DOHH2 (cell line): ENCODE results near the gene HAT1.
"Not testable (repeated sequence)": the region's sequence is repeated elsewhere in the genome, so short reads cannot be mapped to it uniquely, and the experiment has no call there.

Source experiments
- H3F3A ChIP-seq: fragments of 200-600 bp; sonication (generic), shearing (Covaris generic); 2 replicates; pipeline ENCODE4 v1.6.0; 2016; ENCODE audit warnings: antibody characterized with exemption, mild to moderate bottlenecking; ENCODE audit not compliant: control insufficient read depth, insufficient read depth
- H3K27ac ChIP-seq: fragments of 200-600 bp; sonication (generic); 2 replicates; pipeline ENCODE4 v1.5.1; 2014; ENCODE audit warnings: low read depth, mild to moderate bottlenecking, low read length, moderate library complexity
- H3K27me3 ChIP-seq: fragments of 200-600 bp; sonication (generic); 2 replicates; pipeline ENCODE4 v1.6.1; 2014; ENCODE audit warnings: mild to moderate bottlenecking, low read length, mixed read lengths; ENCODE audit not compliant: control insufficient read depth
- H3K36me3 ChIP-seq: fragments of 200-600 bp; sonication (generic); 2 replicates; pipeline ENCODE4 v1.6.1; 2014; ENCODE audit warnings: mild to moderate bottlenecking, low read length, moderate library complexity, mixed read lengths; ENCODE audit not compliant: control insufficient read depth
- H3K4me1 ChIP-seq: fragments of 200-600 bp; sonication (generic); 2 replicates; pipeline ENCODE4 v1.6.1; 2014; ENCODE audit warnings: mild to moderate bottlenecking, low read length, mixed read lengths; ENCODE audit not compliant: control insufficient read depth
- H3K4me2 ChIP-seq: fragments of 200-600 bp; sonication (generic); 2 replicates; pipeline ENCODE4 v1.6.0; 2014; ENCODE audit warnings: mild to moderate bottlenecking, low read length, moderate library complexity
- H3K4me3 ChIP-seq: fragments of 200-600 bp; sonication (generic); 2 replicates; pipeline ENCODE4 v1.5.1; 2014; ENCODE audit warnings: mild to moderate bottlenecking, low read length, mixed read lengths
- H3K79me2 ChIP-seq: fragments of 200-600 bp; sonication (generic); 2 replicates; pipeline ENCODE4 v1.6.1; 2014; ENCODE audit warnings: mild to moderate bottlenecking, low read length, mixed read lengths; ENCODE audit not compliant: control insufficient read depth
- H3K9me2 ChIP-seq: fragments of 200-600 bp; sonication (generic); replicated peaks from 2 replicates; pipeline ENCODE4 v1.6.1; 2014; ENCODE audit warnings: mild to moderate bottlenecking, low read length, mixed read lengths; ENCODE audit not compliant: control insufficient read depth
- H3K9me3 ChIP-seq: fragments of 200-600 bp; sonication (generic); 2 replicates; pipeline ENCODE4 v1.6.1; 2014; ENCODE audit warnings: antibody characterized with exemption, low read length, mixed read lengths; ENCODE audit not compliant: control insufficient read depth, insufficient read depth
- H4K20me1 ChIP-seq: fragments of 200-600 bp; sonication (generic); 2 replicates; pipeline ENCODE4 v1.6.0; 2014; ENCODE audit warnings: low read depth, mild to moderate bottlenecking, antibody characterized with exemption, low read length, moderate library complexity; ENCODE audit not compliant: control insufficient read depth, insufficient read depth
- EZH2phosphoT487 ChIP-seq: fragments of 200-600 bp; sonication (generic); IDR thresholded peaks from 2 replicates; pipeline ENCODE4 v1.6.1; 2017; ENCODE audit warnings: borderline replicate concordance, mild to moderate bottlenecking, antibody characterized with exemption, low read length, moderate library complexity, mixed read lengths
- TF ChIP-seq, protein P1 (sequence below): fragments of 200-600 bp; sonication (generic); IDR thresholded peaks from one replicate; pipeline ENCODE4 v1.5.1; 2014; ENCODE audit warnings: antibody characterized with exemption, mild to moderate bottlenecking, low read depth, low read length; ENCODE audit not compliant: poor library complexity, severe bottlenecking

HAT1 gene

DNA sequence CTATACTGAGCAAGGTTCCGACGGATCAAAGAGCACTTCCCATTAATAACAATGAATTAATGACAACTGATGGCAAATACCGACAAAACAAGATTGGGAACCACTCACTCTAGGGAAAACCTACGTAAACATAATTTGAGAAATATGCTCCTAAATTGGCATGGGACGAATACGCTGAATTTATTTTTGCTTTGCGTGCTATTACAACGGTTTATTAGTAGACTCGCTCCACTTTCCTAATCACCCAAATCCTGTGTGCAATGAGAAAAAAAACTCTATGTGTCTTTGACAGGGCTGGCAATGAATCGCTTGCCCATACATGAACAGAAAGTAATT is 27.7 kb upstream of the HAT1 start:
- Histone ChIP-seq H3K79me2 (peaks cover 30% of the 10 kb centered on the region), H3K27me3 (no peaks in the 10 kb centered on the region), H3K9me3 (peaks cover 4% of the 10 kb centered on the region; the same call in 1 of the 2 replicates), H3K4me2 (peak overlapping the region; percentile 78), H3F3A (peaks cover 5% of the 10 kb centered on the region; the same call in 1 of the 2 replicates), H3K27ac (peak overlapping the region; percentile 25; the same call in 1 of the 2 replicates), H4K20me1 (no peaks in the 10 kb centered on the region), H3K4me3 (peak overlapping the region; percentile 86), H3K9me2 (no peaks in the 10 kb centered on the region), H3K36me3 (peaks cover 23% of the 10 kb centered on the region), H3K4me1 (peaks cover 16% of the 10 kb centered on the region)
- no peak for TF ChIP-seq EZH2phosphoT487
- TF ChIP-seq, protein P1, sequence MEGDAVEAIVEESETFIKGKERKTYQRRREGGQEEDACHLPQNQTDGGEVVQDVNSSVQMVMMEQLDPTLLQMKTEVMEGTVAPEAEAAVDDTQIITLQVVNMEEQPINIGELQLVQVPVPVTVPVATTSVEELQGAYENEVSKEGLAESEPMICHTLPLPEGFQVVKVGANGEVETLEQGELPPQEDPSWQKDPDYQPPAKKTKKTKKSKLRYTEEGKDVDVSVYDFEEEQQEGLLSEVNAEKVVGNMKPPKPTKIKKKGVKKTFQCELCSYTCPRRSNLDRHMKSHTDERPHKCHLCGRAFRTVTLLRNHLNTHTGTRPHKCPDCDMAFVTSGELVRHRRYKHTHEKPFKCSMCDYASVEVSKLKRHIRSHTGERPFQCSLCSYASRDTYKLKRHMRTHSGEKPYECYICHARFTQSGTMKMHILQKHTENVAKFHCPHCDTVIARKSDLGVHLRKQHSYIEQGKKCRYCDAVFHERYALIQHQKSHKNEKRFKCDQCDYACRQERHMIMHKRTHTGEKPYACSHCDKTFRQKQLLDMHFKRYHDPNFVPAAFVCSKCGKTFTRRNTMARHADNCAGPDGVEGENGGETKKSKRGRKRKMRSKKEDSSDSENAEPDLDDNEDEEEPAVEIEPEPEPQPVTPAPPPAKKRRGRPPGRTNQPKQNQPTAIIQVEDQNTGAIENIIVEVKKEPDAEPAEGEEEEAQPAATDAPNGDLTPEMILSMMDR = no peak

DNA sequence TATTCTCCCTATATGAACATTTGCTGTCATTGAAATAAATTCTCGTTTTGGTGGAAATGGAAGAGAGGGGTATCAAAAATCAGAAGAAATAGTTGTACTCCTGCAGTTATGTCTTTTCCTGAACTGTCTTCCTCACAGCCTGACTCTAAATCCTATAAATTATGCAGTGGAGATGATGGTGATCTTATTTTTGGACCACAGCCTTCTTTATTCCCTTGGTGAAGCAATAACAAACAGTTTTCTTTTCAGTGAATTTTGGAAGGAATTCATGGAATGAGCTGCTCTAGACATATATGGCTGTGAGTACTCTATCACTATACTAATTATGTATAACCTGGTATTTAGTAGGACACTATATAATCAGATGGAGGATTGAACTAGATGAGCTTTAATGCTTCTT is 26.5 kb upstream of the HAT1 start:
- Histone ChIP-seq H3F3A (peaks cover 5% of the 10 kb centered on the region; the same call in 1 of the 2 replicates), H3K79me2 (peaks cover 23% of the 10 kb centered on the region), H3K4me2 (no peak overlapping the region), H3K9me2 (no peaks in the 10 kb centered on the region), H3K9me3 (peaks cover 4% of the 10 kb centered on the region; the same call in 1 of the 2 replicates), H3K4me3 (no peak overlapping the region), H3K27me3 (no peaks in the 10 kb centered on the region), H4K20me1 (no peaks in the 10 kb centered on the region), H3K36me3 (peaks cover 11% of the 10 kb centered on the region), H3K27ac (no peak overlapping the region), H3K4me1 (peaks cover 16% of the 10 kb centered on the region)
- no peak for TF ChIP-seq EZH2phosphoT487
- TF ChIP-seq, protein P1 = no peak

DNA sequence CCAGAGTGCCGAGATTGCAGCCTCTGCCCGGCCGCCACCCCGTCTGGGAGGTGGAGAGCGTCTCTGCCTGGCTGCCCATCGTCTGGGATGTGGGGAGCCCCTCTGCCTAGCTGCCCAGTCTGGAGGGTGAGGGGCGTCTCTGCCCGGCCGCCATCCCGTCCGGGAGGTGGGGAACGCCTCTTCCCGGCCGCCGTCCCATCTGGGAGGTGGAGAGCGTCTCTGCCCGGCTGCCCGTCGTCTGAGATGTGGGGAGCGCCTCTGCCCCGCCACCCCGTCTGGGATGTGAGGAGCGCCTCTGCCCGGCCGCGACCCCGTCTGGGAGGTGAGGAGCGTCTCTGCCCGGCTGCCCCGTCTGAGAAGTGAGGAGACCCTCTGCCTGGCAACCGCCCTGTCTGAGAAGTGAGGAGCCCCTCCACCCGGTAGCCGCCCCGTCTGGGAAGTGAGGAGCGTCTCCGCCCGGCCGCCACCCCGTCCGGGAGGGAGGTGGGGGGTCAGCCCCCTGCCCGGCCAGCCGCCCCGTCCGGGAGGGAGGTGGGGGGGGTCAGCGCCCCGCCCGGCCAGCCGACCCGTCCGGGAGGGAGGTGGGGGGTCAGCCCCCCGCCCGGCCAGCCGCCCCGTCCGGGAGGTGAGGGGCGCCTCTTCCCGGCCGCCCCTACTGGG is 22.5 kb upstream of the HAT1 start:
- not testable (repeated sequence) for H3K27ac ChIP-seq, H3K9me2 ChIP-seq, H3K27me3 ChIP-seq, H4K20me1 ChIP-seq, H3K4me3 ChIP-seq, H3K36me3 ChIP-seq, H3F3A ChIP-seq, H3K4me2 ChIP-seq, H3K79me2 ChIP-seq, H3K9me3 ChIP-seq
- peaks cover 21% of the 10 kb centered on the region for H3K4me1 ChIP-seq

DNA sequence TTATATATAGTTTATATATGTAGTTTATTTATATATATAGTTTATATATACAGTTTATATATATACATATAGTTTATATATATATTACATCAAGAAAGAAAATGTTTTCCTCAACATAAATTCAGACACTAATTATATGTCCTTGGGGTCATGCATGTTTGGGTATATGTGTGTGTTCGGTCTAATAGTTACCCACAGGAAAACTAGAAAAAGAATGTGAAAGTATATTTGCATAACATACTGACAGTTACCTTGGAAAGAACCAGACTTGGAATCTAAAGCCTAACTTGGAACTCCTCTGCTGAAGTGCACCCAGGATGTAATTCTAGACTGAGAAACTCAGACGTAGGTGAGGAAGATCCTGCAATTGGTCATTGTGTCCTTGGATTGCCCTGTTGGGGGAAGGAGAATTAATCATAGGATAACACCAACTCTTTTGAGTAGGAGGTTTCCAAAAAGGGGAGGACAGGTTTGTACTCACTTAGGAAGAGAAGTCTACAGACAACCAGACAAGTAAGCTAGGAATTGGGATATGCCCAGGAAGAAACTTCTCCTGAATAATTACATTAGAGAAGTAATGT is 19.3 kb upstream of the HAT1 start:
- peaks cover 19% of the 10 kb centered on the region for H3K4me1 ChIP-seq

More for the DNA sequence above, 19.3 kb upstream of the HAT1 start:
- H3K27me3 ChIP-seq = peaks cover 4% of the 10 kb centered on the region; the same call in 1 of the 2 replicates
- no peak overlapping the region for H3K27ac ChIP-seq
- no peaks in the 10 kb centered on the region for H3K36me3 ChIP-seq
- peaks cover 4% of the 10 kb centered on the region; the same call in 1 of the 2 replicates for H3K9me3 ChIP-seq
- H3K9me2 ChIP-seq = no peaks in the 10 kb centered on the region
- H4K20me1 ChIP-seq = no peaks in the 10 kb centered on the region
- TF ChIP-seq, protein P1 = no peak
- TF ChIP-seq EZH2phosphoT487 = no peak
- H3K4me2 ChIP-seq = peak overlapping the region; percentile 20
- H3K79me2 ChIP-seq = no peaks in the 10 kb centered on the region
- no peak overlapping the region for H3K4me3 ChIP-seq
- H3F3A ChIP-seq = no peaks in the 10 kb centered on the region
